Measurements from ENCODE around the gene YES1. TPM values are rescaled to one million over a fixed set of nuclear protein-coding genes. Genes with fewer than 3 reads are reported as not detected.

YES1 gene
- total and polyA plus RNA-seq, 2 of the 13 experiments (the other 11 are each of a cell fraction or from before 2014, with no cell fraction given) = 17.2 to 70.8 TPM

DNA sequence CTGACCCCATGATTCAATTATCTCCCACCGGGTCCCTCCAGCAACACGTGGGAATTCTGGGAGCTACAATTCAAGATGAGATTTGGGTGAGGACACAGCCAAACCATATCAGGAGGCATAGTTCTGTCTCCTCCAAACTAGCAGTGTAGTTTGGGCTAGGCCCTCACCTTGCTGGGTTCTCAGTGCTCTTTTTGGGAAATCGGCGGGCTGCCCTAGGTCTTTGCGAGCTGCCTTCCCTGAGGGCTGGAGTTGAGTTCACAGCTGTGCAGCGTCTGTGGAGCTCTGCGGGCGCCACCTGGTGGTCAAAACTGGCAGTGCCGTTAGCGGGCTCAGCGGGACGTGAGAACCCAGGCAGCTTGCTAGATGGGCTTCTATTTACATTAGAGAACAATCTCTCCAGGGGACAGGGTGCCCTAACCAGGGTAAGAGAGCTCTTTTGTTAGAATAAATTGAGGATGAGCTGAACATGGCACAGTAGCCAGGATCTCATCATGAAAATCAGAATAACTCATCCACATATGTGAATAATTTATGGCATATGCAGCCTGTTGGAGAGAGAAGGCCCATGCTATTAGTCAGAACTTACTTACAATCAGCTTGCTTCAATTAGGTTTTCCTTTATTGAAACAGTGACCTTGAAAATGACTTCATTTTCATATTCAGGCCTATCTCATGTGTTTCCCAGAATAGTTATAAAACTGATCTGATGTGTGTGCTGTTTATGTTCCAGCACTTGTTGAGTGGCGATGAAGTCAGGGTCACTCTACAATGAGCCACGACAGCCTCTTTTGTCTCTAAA is 27.4 kb upstream of the YES1 start (continued):
- TF ChIP-seq, protein P1, sequence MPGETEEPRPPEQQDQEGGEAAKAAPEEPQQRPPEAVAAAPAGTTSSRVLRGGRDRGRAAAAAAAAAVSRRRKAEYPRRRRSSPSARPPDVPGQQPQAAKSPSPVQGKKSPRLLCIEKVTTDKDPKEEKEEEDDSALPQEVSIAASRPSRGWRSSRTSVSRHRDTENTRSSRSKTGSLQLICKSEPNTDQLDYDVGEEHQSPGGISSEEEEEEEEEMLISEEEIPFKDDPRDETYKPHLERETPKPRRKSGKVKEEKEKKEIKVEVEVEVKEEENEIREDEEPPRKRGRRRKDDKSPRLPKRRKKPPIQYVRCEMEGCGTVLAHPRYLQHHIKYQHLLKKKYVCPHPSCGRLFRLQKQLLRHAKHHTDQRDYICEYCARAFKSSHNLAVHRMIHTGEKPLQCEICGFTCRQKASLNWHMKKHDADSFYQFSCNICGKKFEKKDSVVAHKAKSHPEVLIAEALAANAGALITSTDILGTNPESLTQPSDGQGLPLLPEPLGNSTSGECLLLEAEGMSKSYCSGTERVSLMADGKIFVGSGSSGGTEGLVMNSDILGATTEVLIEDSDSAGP (CRISPR knock-in tag; IDR thresholded peaks at IDR 0.05; ENCODE audit: borderline replicate concordance) = no peak
- peak; percentile 58; the same call in 1 of the 2 replicates for TF ChIP-seq ZBTB38 (CRISPR knock-in tag; IDR thresholded peaks at IDR 0.05)
- 0 out of 2 replicates have a peak, but pooled peaks have one; percentile 59 for TF ChIP-seq ZNF501 (CRISPR knock-in tag; IDR thresholded peaks at IDR 0.05)
- no peak for TF ChIP-seq E2F5 (CRISPR knock-in tag; conservative IDR thresholded peaks at IDR 0.05)
- TF ChIP-seq RFXANK (CRISPR knock-in tag; IDR thresholded peaks at IDR 0.05) = no peak
- peak; percentile 24 for TF ChIP-seq HNRNPLL (IDR thresholded peaks at IDR 0.05; ENCODE audit: low read depth, low read length, poor library complexity, severe bottlenecking)
- TF ChIP-seq MAX (IDR thresholded peaks at IDR 0.05) = peak; percentile 12; the same call in 1 of the 2 replicates
- peak; percentile 70; the same call in 1 of the 2 replicates for TF ChIP-seq RAD21 (CRISPR knock-in tag; IDR thresholded peaks at IDR 0.05)
- peak; percentile 60 for TF ChIP-seq SMC3 (IDR thresholded peaks at IDR 0.05; ENCODE audit: low read length)
- peak; percentile 71 for TF ChIP-seq STAG1 (CRISPR knock-in tag; IDR thresholded peaks at IDR 0.05)
- TF ChIP-seq, protein P2, sequence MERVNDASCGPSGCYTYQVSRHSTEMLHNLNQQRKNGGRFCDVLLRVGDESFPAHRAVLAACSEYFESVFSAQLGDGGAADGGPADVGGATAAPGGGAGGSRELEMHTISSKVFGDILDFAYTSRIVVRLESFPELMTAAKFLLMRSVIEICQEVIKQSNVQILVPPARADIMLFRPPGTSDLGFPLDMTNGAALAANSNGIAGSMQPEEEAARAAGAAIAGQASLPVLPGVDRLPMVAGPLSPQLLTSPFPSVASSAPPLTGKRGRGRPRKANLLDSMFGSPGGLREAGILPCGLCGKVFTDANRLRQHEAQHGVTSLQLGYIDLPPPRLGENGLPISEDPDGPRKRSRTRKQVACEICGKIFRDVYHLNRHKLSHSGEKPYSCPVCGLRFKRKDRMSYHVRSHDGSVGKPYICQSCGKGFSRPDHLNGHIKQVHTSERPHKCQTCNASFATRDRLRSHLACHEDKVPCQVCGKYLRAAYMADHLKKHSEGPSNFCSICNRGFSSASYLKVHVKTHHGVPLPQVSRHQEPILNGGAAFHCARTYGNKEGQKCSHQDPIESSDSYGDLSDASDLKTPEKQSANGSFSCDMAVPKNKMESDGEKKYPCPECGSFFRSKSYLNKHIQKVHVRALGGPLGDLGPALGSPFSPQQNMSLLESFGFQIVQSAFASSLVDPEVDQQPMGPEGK (CRISPR knock-in tag; IDR thresholded peaks at IDR 0.05) = no peak
- no peak for TF ChIP-seq NR2F2 (IDR thresholded peaks at IDR 0.05; ENCODE audit: borderline replicate concordance, low read depth)
- peak; percentile 21; the same call in 1 of the 2 replicates for TF ChIP-seq MED1 (CRISPR knock-in tag; IDR thresholded peaks at IDR 0.05)
- TF ChIP-seq MNT (IDR thresholded peaks at IDR 0.05) = no peak
- TF ChIP-seq TFAP4 (IDR thresholded peaks at IDR 0.05; ENCODE audit: borderline replicate concordance, low read depth) = peak; percentile 85
- no peak for TF ChIP-seq EZH2 (conservative IDR thresholded peaks at IDR 0.05; ENCODE audit: low read depth, low read length)
- TF ChIP-seq CTCF (CRISPR knock-in tag; IDR thresholded peaks at IDR 0.05) = peak; percentile 79
- TF ChIP-seq KLF15 (CRISPR knock-in tag; IDR thresholded peaks at IDR 0.05; ENCODE audit: borderline replicate concordance) = no peak
- no peak for TF ChIP-seq MEF2D (CRISPR knock-in tag; IDR thresholded peaks at IDR 0.05)
- TF ChIP-seq RXRA (CRISPR knock-in tag; IDR thresholded peaks at IDR 0.05) = peak; percentile 21; the same call in 1 of the 2 replicates
- 0 out of 2 replicates have a peak, but pooled peaks have one; percentile 18 for TF ChIP-seq ZNF768 (CRISPR knock-in tag; IDR thresholded peaks at IDR 0.05)

Data from HepG2 (cell line).